Uterus (tissue), 2 donors: Measurements from ENCODE around the gene RBM6.

Experiments
- POLR2A ChIP-seq, 2 donors: fragments of 450-650 bp; IDR thresholded peaks; one replicate each; pipeline ENCODE4 v1.6.1; 2016; ENCODE audit warnings: antibody characterized with exemption in 2 of 2, mild to moderate bottlenecking in 1 of 2, moderate library complexity in 1 of 2
- TF ChIP-seq, protein P1 (sequence below), 4 experiments: fragments of 200-600 bp in 2 of 4; fragments of 450-650 bp in 2 of 4; sonication (generic) in 2 of 4; IDR thresholded peaks; one replicate each; pipeline ENCODE4 v1.5.1; 2016 to 2019; ENCODE audit warnings: antibody characterized with exemption in 4 of 4, mild to moderate bottlenecking in 2 of 4, moderate library complexity in 1 of 4

DNA sequence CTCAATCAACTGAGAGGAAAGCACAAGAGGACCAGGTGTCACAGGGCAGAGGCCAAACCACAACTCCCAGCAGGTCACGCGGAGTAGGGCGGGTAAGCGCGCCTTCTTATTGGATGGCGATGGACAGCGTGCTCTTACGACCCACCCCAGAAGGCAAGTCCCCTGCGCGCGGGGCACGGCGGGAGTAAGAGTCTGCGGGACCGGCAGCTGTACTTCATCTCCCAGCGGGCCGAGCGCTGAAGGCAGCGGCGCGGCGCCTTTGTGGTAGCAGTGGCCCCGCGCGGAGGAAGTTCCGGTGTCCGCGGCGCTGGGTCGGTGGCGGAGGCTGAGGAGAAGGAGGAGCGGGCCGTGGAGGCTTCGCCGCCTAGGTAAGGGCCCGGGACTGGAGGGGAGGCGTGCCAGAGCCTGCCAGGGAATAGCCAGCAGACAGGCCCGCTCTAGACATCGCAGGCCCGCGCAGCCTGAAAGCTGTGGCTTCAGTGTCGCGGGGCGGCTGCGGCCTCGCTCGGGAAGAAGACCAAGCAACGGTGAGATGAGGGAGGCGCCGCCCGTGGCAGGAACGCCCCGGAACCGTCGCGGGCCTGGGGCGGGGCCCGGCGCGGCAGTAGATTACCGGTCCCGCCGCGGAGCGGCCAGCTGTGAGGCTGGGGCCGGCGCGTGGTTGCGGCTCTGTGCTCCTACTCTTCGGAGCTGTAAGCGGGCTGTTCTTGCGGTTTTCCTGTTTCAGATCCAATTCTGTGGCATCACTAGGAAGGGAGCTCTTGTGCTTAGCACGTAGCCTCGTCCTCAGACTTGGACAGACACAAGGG lies at the start of gene RBM6:
- TF ChIP-seq POLR2A (IDR thresholded peaks at IDR 0.05) = peak; percentile 70 to 91
- TF ChIP-seq, protein P1, sequence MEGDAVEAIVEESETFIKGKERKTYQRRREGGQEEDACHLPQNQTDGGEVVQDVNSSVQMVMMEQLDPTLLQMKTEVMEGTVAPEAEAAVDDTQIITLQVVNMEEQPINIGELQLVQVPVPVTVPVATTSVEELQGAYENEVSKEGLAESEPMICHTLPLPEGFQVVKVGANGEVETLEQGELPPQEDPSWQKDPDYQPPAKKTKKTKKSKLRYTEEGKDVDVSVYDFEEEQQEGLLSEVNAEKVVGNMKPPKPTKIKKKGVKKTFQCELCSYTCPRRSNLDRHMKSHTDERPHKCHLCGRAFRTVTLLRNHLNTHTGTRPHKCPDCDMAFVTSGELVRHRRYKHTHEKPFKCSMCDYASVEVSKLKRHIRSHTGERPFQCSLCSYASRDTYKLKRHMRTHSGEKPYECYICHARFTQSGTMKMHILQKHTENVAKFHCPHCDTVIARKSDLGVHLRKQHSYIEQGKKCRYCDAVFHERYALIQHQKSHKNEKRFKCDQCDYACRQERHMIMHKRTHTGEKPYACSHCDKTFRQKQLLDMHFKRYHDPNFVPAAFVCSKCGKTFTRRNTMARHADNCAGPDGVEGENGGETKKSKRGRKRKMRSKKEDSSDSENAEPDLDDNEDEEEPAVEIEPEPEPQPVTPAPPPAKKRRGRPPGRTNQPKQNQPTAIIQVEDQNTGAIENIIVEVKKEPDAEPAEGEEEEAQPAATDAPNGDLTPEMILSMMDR (IDR thresholded peaks at IDR 0.05) = peak in 3 of 4 experiments; percentile 21 to 34 (median 21)
